Superior temporal gyrus (tissue), 1 donor: ENCODE results near the gene CYP27B1.
A peak's percentile ranks its signal among the peaks of the same experiment; 100 is the strongest.

ENCODE experiments used
- DNase-seq: peaks from one replicate; pipeline ENCODE4 v3.0.0-alpha.2; 2016; ENCODE audit errors: extremely low spot score

The CYP27B1 gene

DNA sequence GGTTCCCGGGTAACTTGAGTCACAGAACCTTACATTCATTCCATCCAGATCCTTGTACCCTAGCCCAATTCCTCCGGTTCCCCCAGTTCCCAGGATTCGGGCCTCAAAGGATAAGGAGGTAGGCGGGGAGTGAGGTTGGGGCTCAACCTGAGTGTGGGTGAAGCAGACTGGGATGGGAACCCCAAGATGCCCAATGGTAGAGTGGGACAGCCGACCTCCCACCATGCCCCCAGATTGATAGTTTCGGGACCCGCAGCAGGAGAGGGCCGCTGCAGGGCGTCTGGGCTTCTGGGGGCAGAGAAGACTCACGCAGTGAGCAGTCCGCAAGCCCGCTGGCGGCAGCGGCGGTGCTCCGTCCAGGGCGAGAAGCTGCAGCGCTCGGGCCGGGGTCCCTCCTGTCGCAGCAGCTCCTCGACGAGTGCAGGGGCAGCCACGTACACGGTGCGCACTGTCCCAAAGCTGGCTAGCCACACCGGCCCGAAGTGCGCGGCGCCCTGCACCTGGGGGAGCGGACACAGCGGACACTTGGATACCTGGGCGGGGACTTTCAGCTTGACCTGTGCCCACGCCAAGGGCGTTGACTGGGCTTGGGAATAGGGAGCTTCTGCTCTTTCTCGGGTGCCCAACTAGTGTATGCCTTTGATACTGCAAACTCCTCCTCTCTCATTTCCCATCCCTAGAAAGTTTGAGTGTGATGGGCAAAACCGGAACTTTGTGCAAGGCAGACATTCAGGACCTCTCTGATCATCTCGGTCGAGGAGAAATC, 997 bp downstream of the CYP27B1 start:
- DNase-seq, result no peak

DNA sequence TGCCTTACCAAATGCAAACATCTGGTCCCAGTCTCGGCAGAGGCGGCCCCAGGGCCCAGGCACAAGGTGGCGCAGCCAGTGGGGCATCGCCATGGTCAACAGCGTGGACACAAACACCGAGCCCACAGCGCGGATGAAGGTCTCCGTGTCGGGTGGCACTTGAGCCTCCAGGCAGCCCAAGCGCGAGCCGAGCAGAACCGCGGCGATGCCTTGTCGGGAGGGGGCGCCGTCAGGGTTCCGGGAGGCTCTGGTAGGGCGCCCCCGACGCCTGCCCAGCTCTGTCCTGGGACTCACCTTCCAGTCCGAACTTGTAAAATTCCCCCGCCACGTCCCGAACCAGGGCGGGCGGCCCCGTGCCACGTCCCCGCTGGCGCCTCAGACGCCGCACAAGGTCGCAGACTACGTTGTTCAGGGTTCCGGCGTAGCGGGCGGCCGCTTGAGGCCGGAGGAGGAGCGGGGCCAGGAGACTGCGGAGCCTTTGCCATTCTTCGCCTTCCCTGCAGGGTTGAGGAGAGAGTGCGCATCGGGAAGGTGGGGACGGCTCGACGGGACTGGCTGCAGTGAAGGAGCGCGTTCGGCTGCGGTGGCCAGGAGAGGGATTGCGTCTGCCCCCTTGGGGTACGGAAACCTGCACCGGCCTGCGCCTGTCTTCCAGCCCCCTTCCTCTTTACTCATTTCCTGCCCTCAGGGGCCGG, 1.7 kb downstream of the CYP27B1 start:
- no peak for DNase-seq

GRCh38 chr12:57764662-57765002, 2.2 kb downstream of the CYP27B1 start:
- DNase-seq, result no peak

- no peak for DNase-seq
These were observed 2.8 kb downstream of the CYP27B1 start for GRCh38 chr12:57763881-57764661.

GRCh38 chr12:57762463-57762862, 4.4 kb downstream of the CYP27B1 start:
- DNase-seq, result no peak

DNA sequence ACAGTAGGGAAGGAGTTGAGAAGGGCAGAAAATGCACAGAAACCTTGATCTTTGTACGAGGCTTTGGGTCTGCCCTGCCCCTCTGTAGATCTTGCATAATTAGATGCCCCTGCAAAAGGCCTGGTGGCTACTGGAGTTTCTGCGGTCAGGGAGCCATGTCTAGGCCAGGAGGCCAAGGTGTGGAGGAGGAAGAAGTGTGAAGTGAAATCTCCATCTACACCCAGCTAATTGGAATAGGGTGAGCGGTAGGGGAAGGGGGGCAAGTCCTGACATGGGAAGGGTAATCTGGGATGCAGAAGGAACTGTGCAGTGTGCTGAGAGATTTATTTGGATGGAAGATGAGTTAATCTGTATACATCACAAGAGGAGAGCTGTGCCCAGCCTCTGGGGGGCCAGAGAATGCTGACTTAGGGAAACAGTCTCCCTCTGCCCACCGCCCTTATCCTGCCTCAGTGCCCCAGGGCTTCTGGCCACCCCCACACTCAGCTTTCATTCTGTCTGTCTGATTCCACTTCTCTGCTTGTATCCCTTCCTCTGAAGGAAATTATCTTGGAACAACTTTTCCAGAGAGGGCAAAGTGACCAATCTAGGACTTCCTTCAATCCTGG, 5.4 kb downstream of the CYP27B1 start:
- DNase-seq, result no peak

DNA sequence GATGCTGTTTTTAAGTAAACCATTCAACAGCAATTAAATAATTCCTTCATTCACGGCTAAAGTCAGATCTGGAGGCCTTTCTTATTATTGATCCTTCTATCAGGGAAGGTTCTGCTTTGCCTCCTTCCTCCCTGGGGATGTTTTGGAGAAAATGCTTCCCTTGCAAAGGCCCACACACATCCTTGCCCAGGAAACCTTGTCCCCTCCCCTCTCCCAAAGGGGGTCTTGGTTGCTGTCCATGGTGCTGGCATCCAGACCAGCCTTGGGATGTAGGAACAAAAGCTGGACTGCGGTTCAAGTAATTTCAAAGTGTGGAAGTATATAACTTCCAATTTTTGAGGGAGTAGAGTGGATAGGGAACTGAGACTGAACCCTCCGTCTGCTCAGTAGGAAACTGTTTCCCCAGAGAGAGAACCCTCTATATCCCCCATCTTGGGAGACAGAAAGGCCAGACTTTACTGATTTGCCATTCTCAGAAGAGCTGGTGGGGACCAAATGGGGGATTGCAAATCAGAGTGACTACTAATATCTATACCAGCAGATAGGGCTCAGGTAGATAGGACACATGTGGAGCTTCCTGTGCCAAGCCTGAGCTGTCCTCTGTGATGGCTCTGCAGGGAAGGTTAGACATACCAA, 6.4 kb downstream of the CYP27B1 start:
- no peak for DNase-seq

- DNase-seq, result no peak
These were observed 7.4 kb downstream of the CYP27B1 start for GRCh38 chr12:57759360-57759980.

DNA sequence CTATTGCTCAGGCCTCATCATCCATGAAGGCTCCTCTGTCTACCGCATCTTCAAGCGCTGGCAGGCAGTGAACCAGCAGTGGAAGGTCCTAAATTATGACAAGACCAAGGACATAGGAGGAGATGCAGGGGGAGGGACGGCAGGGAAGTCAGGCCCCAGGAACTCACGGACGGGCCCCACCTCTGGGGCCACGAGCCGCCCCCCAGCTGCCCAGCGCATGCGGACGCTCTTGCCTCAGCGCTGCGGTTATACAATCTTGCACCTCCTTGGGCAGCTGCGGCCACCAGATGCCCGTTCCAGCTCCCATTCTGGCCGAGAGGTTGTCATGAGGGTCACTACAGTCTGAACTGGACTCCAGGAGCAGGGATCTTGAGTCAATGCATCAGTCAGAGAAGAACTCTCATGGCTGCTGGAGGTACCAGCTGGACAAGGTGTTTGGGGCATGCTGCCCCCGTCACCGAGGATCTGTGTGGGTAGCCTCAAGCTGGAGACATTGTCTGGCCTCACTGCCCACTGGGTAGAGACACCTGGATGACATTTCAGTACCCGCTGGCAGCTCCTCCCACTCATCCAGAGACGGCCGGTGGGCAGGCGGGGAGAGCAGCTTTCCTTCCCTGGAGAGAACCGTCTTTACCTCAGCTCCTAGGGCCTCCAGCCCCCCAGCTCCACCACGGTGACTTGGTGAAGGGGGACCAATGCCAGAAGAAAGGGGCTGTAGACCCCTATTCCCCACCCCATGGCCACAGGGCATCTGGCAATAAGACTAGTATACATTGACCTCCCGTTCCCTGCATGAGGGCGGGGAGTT, 8.1 kb downstream of the CYP27B1 start:
- DNase-seq, result no peak

DNA sequence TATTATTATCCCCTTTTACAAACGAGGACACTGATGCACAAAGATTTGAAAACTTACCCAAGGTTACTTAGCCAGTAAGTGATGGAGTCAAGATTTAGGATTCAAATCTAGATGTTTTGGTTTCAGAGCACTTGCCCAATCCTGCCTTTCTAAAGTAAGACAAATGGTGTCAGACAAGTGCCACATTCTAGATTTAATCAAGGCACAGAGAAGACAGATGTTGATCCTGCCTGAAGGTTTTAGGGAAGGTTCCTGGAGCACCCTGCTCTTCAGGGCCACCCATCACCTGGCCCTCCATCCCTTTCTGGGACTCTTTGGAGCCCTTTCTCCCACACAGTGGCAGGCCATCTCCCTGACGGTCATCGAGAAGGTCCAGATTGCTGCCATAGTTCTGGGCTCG, 9.1 kb downstream of the CYP27B1 start:
- no peak for DNase-seq

DNA sequence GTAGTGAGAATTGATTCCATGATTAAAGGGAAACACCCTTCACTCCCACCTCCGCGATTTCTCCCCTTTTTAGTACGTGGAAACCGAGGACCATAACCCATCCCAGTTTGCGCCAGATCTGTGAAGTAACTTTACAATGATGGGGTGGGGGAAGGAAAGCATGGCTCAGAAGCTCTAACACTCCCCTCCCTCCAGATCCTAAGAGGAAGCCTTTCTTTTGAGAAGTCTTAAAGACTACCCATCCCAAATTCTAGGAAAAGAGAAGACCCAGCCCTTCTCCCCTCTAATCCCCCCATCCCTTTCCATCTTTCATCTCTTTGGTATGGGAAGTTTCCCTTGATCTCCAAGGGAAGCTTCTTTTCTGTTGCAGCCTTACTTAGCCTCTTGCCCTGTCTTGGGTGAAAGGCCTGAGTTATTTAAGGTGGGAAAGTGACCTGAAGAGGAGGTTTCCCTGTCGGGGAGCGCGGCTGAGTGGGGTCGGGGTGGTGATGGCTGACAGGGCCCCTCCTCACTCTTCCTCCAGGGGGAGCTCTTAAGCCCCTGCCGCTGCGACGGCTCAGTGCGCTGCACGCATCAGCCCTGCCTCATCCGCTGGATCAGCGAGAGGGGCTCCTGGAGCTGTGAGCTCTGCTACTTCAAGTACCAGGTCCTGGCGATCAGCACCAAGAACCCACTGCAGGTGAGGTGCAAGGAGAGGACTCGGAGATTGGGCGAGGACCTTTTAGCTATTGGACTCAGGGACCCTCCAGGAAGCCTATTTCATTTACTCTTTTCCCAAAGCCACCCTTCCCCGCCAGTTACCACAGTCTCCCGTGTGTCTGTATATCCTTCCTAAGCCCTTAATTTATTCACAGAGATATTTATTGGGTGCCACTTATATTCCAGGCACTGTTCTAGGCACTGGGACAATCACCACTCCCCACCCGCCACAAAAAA, 10.2 kb downstream of the CYP27B1 start:
- no peak for DNase-seq

DNA sequence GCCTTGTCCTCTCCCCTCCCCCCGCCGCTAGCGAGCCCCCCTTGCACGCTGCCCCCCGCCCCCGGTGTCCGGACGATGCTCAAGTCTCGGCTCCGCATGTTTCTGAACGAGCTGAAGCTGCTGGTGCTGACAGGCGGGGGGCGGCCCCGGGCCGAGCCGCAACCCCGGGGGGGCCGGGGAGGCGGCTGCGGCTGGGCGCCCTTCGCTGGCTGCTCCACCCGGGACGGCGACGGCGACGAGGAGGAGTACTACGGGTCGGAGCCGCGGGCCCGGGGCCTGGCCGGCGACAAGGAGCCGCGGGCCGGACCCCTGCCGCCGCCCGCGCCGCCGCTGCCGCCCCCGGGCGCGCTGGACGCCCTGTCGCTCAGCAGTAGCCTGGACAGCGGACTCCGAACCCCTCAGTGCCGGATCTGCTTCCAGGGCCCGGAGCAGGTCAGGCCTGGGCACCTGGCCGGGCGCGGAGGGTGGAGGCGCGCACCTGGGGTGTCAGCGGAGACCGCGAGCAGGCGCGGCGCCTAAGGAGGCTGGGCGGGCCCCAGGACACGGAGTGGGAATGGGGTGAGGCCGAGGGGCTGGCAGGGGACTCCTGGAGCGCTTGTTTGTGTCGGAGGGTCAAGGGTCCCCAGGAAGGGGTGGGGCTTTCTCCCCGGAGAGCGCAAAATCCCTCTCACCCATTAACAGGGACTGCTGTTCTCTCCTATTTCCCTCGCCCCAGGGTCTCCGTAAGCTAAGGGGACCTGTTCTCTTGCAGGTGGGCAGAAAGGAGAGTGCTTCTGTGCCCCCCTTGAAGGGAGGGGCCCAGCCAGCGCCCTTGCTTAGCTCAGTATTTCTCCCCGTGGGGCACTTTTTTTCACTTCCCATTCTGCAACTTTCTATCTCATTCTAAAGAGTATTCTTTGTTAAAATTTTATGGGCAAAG, 11.2 kb downstream of the CYP27B1 start:
- no peak for DNase-seq

DNA sequence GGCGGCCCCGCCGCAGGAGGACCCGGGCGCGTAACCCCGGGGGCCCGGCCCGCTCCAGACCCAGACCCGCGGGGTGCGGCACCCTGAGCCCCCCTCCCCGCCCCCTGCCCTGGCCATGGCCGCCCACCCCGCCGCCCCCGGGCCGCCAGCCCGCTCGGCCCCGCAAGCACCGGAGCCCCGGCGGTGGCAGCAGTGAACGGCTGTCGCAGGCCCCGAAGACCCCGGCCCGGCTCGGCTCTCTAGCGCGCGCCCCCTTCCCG, 11.8 kb downstream of the CYP27B1 start:
- no peak for DNase-seq

DNA sequence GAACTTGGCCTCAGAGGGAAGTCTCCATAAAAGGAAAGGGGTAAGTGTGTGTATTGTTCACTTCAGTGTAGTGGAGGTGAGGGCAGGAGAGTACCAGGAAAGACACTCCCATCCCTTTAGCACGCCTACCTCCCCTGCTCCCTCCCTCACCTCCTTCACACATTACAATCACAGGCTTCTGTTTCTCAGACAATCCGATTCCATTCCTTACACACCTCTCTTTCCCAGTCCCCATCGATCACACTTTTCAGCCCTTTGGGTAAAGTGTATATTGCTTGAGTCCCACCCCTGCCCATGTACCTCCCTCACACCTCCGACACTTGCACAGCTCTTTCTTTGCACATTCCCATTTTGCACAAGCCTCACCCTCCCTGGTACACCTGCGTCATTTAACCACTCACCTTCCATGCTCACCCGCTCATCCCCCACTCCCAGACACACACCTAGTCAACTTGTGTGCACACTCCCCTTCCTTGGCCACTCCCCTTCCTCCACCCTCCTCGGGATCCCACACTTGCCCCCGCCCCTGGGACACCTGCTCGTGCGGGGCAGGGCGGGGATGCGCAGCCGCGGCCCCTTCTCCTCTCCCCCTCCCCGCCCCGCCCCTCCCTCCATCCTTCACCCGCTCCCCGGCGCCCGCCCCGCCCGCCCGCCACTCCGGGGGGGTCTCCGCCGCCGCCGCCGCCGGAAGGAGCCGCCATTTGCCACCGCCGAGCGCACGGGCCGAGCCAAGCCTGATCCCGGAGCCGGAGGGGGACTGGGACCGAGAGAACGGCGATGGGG, 12.3 kb downstream of the CYP27B1 start, which contains the start of gene MARCHF9:
Gene MARCHF9 (plus strand): TSS at position 693 of the 783 bp plus-strand sequence. CDS start 426 bp downstream, outside the sequence.
- DNase-seq, result peak; percentile 25

DNA sequence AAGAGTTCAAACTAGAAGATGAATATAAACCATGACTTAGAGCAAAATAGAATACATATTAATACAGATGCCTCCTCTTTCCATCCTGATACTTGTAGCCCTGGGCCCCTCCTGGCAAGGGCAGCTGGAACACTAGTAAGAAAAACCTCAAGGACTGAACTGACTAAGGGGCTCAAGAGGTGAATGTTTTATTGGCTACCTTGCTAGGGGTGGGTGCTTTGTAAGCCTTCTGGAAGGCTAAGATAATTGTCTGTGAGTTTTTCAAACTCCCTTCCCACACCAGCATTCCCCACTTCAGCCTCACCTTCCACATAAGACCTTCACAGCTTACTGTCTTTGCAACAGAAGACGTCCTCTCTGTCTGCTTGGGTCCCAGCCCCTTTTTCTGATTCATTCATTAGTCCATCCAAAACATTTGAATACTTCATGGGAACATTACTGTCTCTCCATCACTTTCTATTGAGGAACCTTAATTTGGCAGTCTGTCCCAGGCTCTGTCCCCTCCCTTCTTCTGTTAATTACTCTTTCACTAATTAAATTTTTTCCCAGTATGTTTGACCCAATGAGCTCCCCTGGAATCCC, 13.0 kb downstream of the CYP27B1 start:
- DNase-seq, result no peak

- no peak for DNase-seq
These were observed 14.2 kb downstream of the CYP27B1 start for GRCh38 chr12:57752668-57753000.
